IMR-90 (cell line): ENCODE measurements around the gene SH2B2. TPM values are rescaled to one million over a fixed set of nuclear protein-coding genes. Genes with fewer than 3 reads are reported as not detected.

Experiments
- ATAC-seq: fragments of 200-7000 bp; cut with Tn5 transposase; 2 replicates; pipeline ENCODE4 v1.9.1; 2020; ENCODE audit warnings: low read depth, mild to moderate bottlenecking, moderate library complexity
- BruUV-seq: library from RNA; stranded (reverse); fragments of 400-500 nt; replicated peaks from 2 replicates; lab custom pipeline; 2021; lab: Mats Ljungman, UMichigan
- CTCF ChIA-PET: fragments of 300-600 bp; formaldehyde crosslinking; extraction: SDS; loops from one replicate; lab custom pipeline; 2021; ENCODE audit warnings: antibody characterized with exemption; lab: Yijun Ruan, JAX
- POLR2A ChIA-PET: fragments of 300-600 bp; sonication (Branson Sonifier 250); formaldehyde crosslinking; loops from one replicate; lab custom pipeline; 2022; ENCODE audit warnings: antibody characterized with exemption; ENCODE audit not compliant: unreplicated experiment; lab: Charles Lee
- DNase-seq: peaks from one replicate; pipeline ENCODE4 v3.0.0; 2013
- H2AFZ ChIP-seq: replicated peaks from 2 replicates; pipeline ENCODE3; 2013; ENCODE audit warnings: low read length, mild to moderate bottlenecking; ENCODE audit not compliant: poor library complexity
- H2AK5ac ChIP-seq: 2 replicates; pipeline ENCODE4 v1.6.1; 2013; ENCODE audit warnings: low read depth, low read length, inconsistent platforms
- H2AK9ac ChIP-seq: replicated peaks from 2 replicates; pipeline ENCODE3; 2013; ENCODE audit warnings: mild to moderate bottlenecking, low read depth, low read length, moderate library complexity; ENCODE audit not compliant: poor library complexity
- H2BK120ac ChIP-seq: 2 replicates; pipeline ENCODE4 v1.6.1; 2013; ENCODE audit warnings: low read depth, low read length, inconsistent platforms
- H2BK15ac ChIP-seq: 3 replicates; pipeline ENCODE4 v1.6.1; 2013; ENCODE audit warnings: low read depth, low read length, inconsistent platforms
- H2BK20ac ChIP-seq: 2 replicates; pipeline ENCODE4 v1.6.1; 2013; ENCODE audit warnings: low read depth, mild to moderate bottlenecking, inconsistent platforms, low read length, moderate library complexity
- H2BK5ac ChIP-seq: 2 replicates; pipeline ENCODE4 v1.6.1; 2013; ENCODE audit warnings: mild to moderate bottlenecking, low read depth, low read length, inconsistent platforms; ENCODE audit not compliant: poor library complexity, severe bottlenecking
- H3K14ac ChIP-seq: replicated peaks from 2 replicates; pipeline ENCODE4 v1.6.1; 2013; ENCODE audit warnings: low read depth, low read length, inconsistent platforms
- H3K18ac ChIP-seq: 2 replicates; pipeline ENCODE4 v1.6.1; 2013; ENCODE audit warnings: low read depth, low read length, control low read depth
- H3K23ac ChIP-seq: 2 replicates; pipeline ENCODE4 v1.6.1; 2013; ENCODE audit warnings: low read depth, low read length, inconsistent platforms
- H3K27ac ChIP-seq: 2 replicates; pipeline ENCODE4 v1.5.1; 2013; ENCODE audit warnings: mild to moderate bottlenecking, control low read depth, low read length; ENCODE audit not compliant: insufficient read depth
- H3K27me3 ChIP-seq: 2 replicates; pipeline ENCODE4 v1.6.1; 2013; ENCODE audit warnings: low read length; ENCODE audit not compliant: control insufficient read depth, insufficient read depth
- H3K36me3 ChIP-seq: 2 replicates; pipeline ENCODE4 v1.6.1; 2013; ENCODE audit warnings: low read length, mixed read lengths; ENCODE audit not compliant: control insufficient read depth, insufficient read depth
- H3K4ac ChIP-seq: 2 replicates; pipeline ENCODE4 v1.6.1; 2013; ENCODE audit warnings: low read depth, low read length, inconsistent platforms
- H3K4me1 ChIP-seq: 2 replicates; pipeline ENCODE4 v1.6.1; 2013; ENCODE audit warnings: low read length, mixed read lengths; ENCODE audit not compliant: control insufficient read depth, insufficient read depth
- H3K4me2 ChIP-seq: 2 replicates; pipeline ENCODE4 v1.6.1; 2013; ENCODE audit warnings: low read depth, mild to moderate bottlenecking, control low read depth, low read length, moderate library complexity
- H3K4me3 ChIP-seq: 2 replicates; pipeline ENCODE4 v1.5.1; 2013; ENCODE audit warnings: low read depth, mild to moderate bottlenecking, control low read depth, low read length, moderate library complexity; ENCODE audit not compliant: insufficient read depth
- H3K56ac ChIP-seq: 2 replicates; pipeline ENCODE4 v1.6.1; 2013; ENCODE audit warnings: low read length, inconsistent platforms; ENCODE audit not compliant: insufficient read depth; ENCODE audit errors: extremely low read depth
- H3K79me1 ChIP-seq, 2 experiments: 2 replicates each; pipeline ENCODE4 v1.6.1; 2013; ENCODE audit warnings: low read length in 2 of 2, inconsistent platforms in 1 of 2, low read depth in 1 of 2
- H3K9ac ChIP-seq: 2 replicates; pipeline ENCODE4 v1.6.1; 2013; ENCODE audit warnings: low read depth, low read length, control low read depth
- H3K9me1 ChIP-seq: 2 replicates; pipeline ENCODE4 v1.6.1; 2013; ENCODE audit warnings: low read length, inconsistent platforms; ENCODE audit not compliant: insufficient read depth
- H3K9me3 ChIP-seq: 2 replicates; pipeline ENCODE4 v1.6.1; 2013; ENCODE audit warnings: low read length; ENCODE audit not compliant: control insufficient read depth, insufficient read depth
- H4K20me1 ChIP-seq: 2 replicates; pipeline ENCODE4 v1.6.1; 2013; ENCODE audit warnings: low read length, inconsistent platforms; ENCODE audit not compliant: insufficient read depth
- H4K5ac ChIP-seq: 2 replicates; pipeline ENCODE4 v1.6.1; 2013; ENCODE audit warnings: mild to moderate bottlenecking, low read depth, low read length, control low read depth
- H4K8ac ChIP-seq, 2 experiments: 2 replicates each; pipeline ENCODE4 v1.6.1; 2013; ENCODE audit warnings: low read depth in 2 of 2, low read length in 2 of 2, control low read depth in 1 of 2, inconsistent platforms in 1 of 2
- H4K91ac ChIP-seq: 2 replicates; pipeline ENCODE4 v1.6.1; 2013; ENCODE audit warnings: low read depth, low read length, inconsistent platforms; ENCODE audit not compliant: insufficient read depth
- CTCF ChIP-seq: conservative IDR thresholded peaks from 2 replicates; pipeline ENCODE4 v1.5.1; 2012; ENCODE audit warnings: mild to moderate bottlenecking, low read depth, low read length, improper control_type of control experiment
- FOS ChIP-seq: fragments of 150-350 bp; IDR thresholded peaks from 2 replicates; pipeline ENCODE4 v1.6.1; 2016; ENCODE audit warnings: low read depth, low read length
- MAZ ChIP-seq: IDR thresholded peaks from 2 replicates; pipeline ENCODE4 v1.6.1; 2012; ENCODE audit warnings: low read depth, mild to moderate bottlenecking, low read length, improper control_type of control experiment, moderate library complexity, borderline replicate concordance
- MXI1 ChIP-seq: IDR thresholded peaks from 2 replicates; pipeline ENCODE4 v1.6.1; 2012; ENCODE audit warnings: low read depth, mild to moderate bottlenecking, low read length, moderate library complexity, borderline replicate concordance
- RCOR1 ChIP-seq: IDR thresholded peaks from 2 replicates; pipeline ENCODE4 v1.6.1; 2012; ENCODE audit warnings: mild to moderate bottlenecking, low read length, improper control_type of control experiment; ENCODE audit not compliant: insufficient replicate concordance
- RFX5 ChIP-seq: IDR thresholded peaks from 2 replicates; pipeline ENCODE4 v1.8.0; 2012; ENCODE audit warnings: low read depth, mild to moderate bottlenecking, low read length, moderate library complexity
- WGBS, 2 experiments: methylation state at CpG; one replicate each; pipeline versions ENCODE4 v1.1.5 to v1.1.7; 2013; ENCODE audit warnings: missing lambda C conversion rate in 2 of 2; ENCODE audit not compliant: insufficient read length in 1 of 2; ENCODE audit errors: extremely low coverage in 2 of 2; 5-methylcytosine and 5-hydroxymethylcytosine counted together
- dilution Hi-C: fragments of 300-500 bp; cut with HindIII; formaldehyde crosslinking; loops from one replicate; pipeline ENCODE4 v1.14.3; 2018; ENCODE audit warnings: low sequenced_read_pairs; ENCODE audit not compliant: unreplicated experiment
- in situ Hi-C: fragments of 300-500 bp; cut with MboI; formaldehyde crosslinking; loops from 3 replicates; pipeline ENCODE4 v1.14.3; 2019; ENCODE audit warnings: low sequenced_read_pairs, inconsistent platforms, mixed read lengths
- intact Hi-C: fragments of 100-400 bp; cut with micrococcal nuclease; formaldehyde crosslinking; loops from 2 replicates; pipeline ENCODE4 v1.10.0; 2022
- polyA plus RNA-seq, 3 experiments: library from polyadenylated mRNA; depleted of rRNA; stranded (reverse); fragments of >200 nt; gene quantifications; 2 replicates each; pipeline ENCODE4 v1.2.3, GENCODE V29; 2012; ENCODE audit warnings: low replicate concordance in 1 of 3
- total RNA-seq: library from RNA; depleted of rRNA; stranded (reverse); fragments of >200 nt; gene quantifications from 2 replicates; pipeline ENCODE4 v1.2.3, GENCODE V29; 2012
- TF ChIP-seq, protein P1 (sequence below): fragments of 150-350 bp; IDR thresholded peaks from 2 replicates; pipeline ENCODE4 v1.6.1; 2016; ENCODE audit warnings: low read depth, mild to moderate bottlenecking, low read length, moderate library complexity, borderline replicate concordance

The SH2B2 gene
- total and polyA plus RNA-seq, 2 of the 4 experiments (the other 2 are of a cell fraction) = 0.36 to 0.99 TPM

- 92% methylated on average over 4 of the region's 6 CpGs; no CpG with 5 or more reads in 1 of the 2 experiments for WGBS, 2 experiments
- dilution Hi-C loops (no loop called here), intact Hi-C loops (no loop called here), in situ Hi-C loops (no loop called here)
- Histone ChIP-seq H4K8ac (no peak overlapping the region), H3K27me3 (peaks cover 2% of the 10 kb centered on the region; the same call in 1 of the 2 replicates), H2AK5ac (no peak overlapping the region), H3K4me3 (no peak overlapping the region), H4K91ac (no peak overlapping the region), H2BK120ac (no peak overlapping the region), H3K4me1 (peaks cover 6% of the 10 kb centered on the region), H3K56ac (no peak overlapping the region), H3K36me3 (no peaks in the 10 kb centered on the region), H3K4ac (no peak overlapping the region), H2BK15ac (no peak overlapping the region), H3K9me3 (no peaks in the 10 kb centered on the region), H3K9ac (no peak overlapping the region), H3K14ac (no peak overlapping the region), H3K79me1 (0 out of 4 replicates have a peak, but pooled peaks cover 0 to 5% of the 10 kb centered on the region in 2 experiments), H4K20me1 (no peaks in the 10 kb centered on the region), H2AK9ac (no peak overlapping the region), H3K23ac (no peak overlapping the region), H2AFZ (no peak overlapping the region), H2BK5ac (no peak overlapping the region), H3K27ac (no peak overlapping the region), H3K18ac (no peak overlapping the region), H3K9me1 (peaks cover 8% of the 10 kb centered on the region), H3K4me2 (no peak overlapping the region), H4K5ac (no peak overlapping the region), H2BK20ac (no peak overlapping the region)
- ChIA-PET POLR2A (no interaction called here), CTCF (no interaction called here)
- BruUV-seq = no TSS peak
- no peak for DNase-seq
- TF ChIP-seq, protein P1, sequence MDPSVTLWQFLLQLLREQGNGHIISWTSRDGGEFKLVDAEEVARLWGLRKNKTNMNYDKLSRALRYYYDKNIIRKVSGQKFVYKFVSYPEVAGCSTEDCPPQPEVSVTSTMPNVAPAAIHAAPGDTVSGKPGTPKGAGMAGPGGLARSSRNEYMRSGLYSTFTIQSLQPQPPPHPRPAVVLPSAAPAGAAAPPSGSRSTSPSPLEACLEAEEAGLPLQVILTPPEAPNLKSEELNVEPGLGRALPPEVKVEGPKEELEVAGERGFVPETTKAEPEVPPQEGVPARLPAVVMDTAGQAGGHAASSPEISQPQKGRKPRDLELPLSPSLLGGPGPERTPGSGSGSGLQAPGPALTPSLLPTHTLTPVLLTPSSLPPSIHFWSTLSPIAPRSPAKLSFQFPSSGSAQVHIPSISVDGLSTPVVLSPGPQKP = no peak
- no peak for TF ChIP-seq FOS
- no peak for TF ChIP-seq RFX5
- TF ChIP-seq CTCF = no peak
- no peak for TF ChIP-seq MXI1
- no peak for TF ChIP-seq MAZ
- TF ChIP-seq RCOR1 = no peak
- ATAC-seq = no peak
Observed at GRCh38 chr7:102302025-102302424, 15.4 kb downstream of the SH2B2 start.
